Measurements from ENCODE around the gene DMRTB1.
A peak's percentile ranks its signal among the peaks of the same experiment; 100 is the strongest.

The DMRTB1 gene

GRCh38 chr1:53438427-53439336 lies 20.5 kb upstream of the DMRTB1 start:
- no peak for DNase-seq

GRCh38 chr1:53439337-53440207 lies 19.6 kb upstream of the DMRTB1 start:
- DNase-seq: no peak

- DNase-seq: no peak
Observed at GRCh38 chr1:53440633-53441032, 18.6 kb upstream of the DMRTB1 start.

GRCh38 chr1:53442299-53442698 lies 16.9 kb upstream of the DMRTB1 start:
- peak; percentile 63 for DNase-seq

- no peak for DNase-seq
Observed at GRCh38 chr1:53446051-53446450, 13.1 kb upstream of the DMRTB1 start.

GRCh38 chr1:53447413-53447812 lies 11.8 kb upstream of the DMRTB1 start:
- DNase-seq: no peak

- DNase-seq: no peak
Observed at GRCh38 chr1:53448241-53448841, 10.9 kb upstream of the DMRTB1 start.

GRCh38 chr1:53449021-53449420 lies 10.2 kb upstream of the DMRTB1 start:
- DNase-seq: no peak

- DNase-seq: no peak
Observed at GRCh38 chr1:53449693-53450092, 9.5 kb upstream of the DMRTB1 start.

GRCh38 chr1:53450225-53450624 lies 9.0 kb upstream of the DMRTB1 start:
- no peak for DNase-seq

- peak; percentile 22 for DNase-seq
Observed at GRCh38 chr1:53454019-53454418, 5.2 kb upstream of the DMRTB1 start.

- no peak for DNase-seq
Observed at GRCh38 chr1:53455364-53455991, 3.7 kb upstream of the DMRTB1 start.

- no peak for DNase-seq
Observed at GRCh38 chr1:53458634-53459033, 565 bp upstream of the DMRTB1 start.

- no peak for DNase-seq
Observed at GRCh38 chr1:53460211-53460634, 1.0 kb downstream of the DMRTB1 start.

GRCh38 chr1:53460666-53461322 lies 1.6 kb downstream of the DMRTB1 start:
- DNase-seq: no peak

- DNase-seq: no peak
Observed at GRCh38 chr1:53461323-53462044, 2.3 kb downstream of the DMRTB1 start.

GRCh38 chr1:53462193-53462592 lies 3.0 kb downstream of the DMRTB1 start:
- DNase-seq: no peak

GRCh38 chr1:53462769-53463501 lies 3.7 kb downstream of the DMRTB1 start:
- DNase-seq: no peak

GRCh38 chr1:53463961-53464899 lies 5.0 kb downstream of the DMRTB1 start:
- DNase-seq: no peak
